Right lobe of liver (tissue), 6 donors: ENCODE measurements around the gene SLC35A4. TPM values are rescaled to one million over a fixed set of nuclear protein-coding genes. Genes with fewer than 3 reads are reported as not detected.
A peak's percentile ranks its signal among the peaks of the same experiment; 100 is the strongest.

Source experiments
- ATAC-seq, 4 donors: fragments of 200-7000 bp; cut with Tn5 transposase; one replicate each; pipeline ENCODE4 v1.9.1; 2020; ENCODE audit warnings: mild to moderate bottlenecking in 4 of 4, moderate library complexity in 4 of 4
- DNase-seq, 3 donors: peaks; one replicate each; pipeline ENCODE4 v3.0.0-alpha.2; 2020
- H3K27ac ChIP-seq, 3 donors: fragments of 200-600 bp; one replicate each; pipeline ENCODE4 v1.8.0; 2022
- H3K27me3 ChIP-seq, 2 donors: fragments of 200-600 bp; one replicate each; pipeline ENCODE4 v1.8.0; 2022
- H3K36me3 ChIP-seq, 4 donors: fragments of 200-600 bp; sonication (generic) in 1 of 4; one replicate each; pipeline versions ENCODE4 v1.5.1 to v1.8.0; 2017 to 2022; ENCODE audit warnings: control low read depth in 1 of 4
- H3K4me1 ChIP-seq, 4 donors: fragments of 200-600 bp; sonication (generic) in 1 of 4; one replicate each; pipeline versions ENCODE4 v1.5.1 to v1.8.0; 2017 to 2022; ENCODE audit warnings: control low read depth in 1 of 4
- H3K4me3 ChIP-seq, 3 donors: fragments of 200-600 bp; one replicate each; pipeline ENCODE4 v1.8.0; 2022
- H3K9me3 ChIP-seq, 4 donors: fragments of 200-600 bp; sonication (generic) in 1 of 4; one replicate each; pipeline versions ENCODE4 v1.5.1 to v1.8.0; 2017 to 2022; ENCODE audit warnings: control low read depth in 1 of 4
- CTCF ChIP-seq, 4 donors: fragments of 200-600 bp in 3 of 4; fragments of 450-650 bp in 1 of 4; IDR thresholded peaks; one replicate each; pipeline versions ENCODE4 v1.5.1 to v1.8.0; 2016 to 2022; ENCODE audit warnings: antibody characterized with exemption in 4 of 4, mild to moderate bottlenecking in 2 of 4
- POLR2A ChIP-seq: fragments of 450-650 bp; IDR thresholded peaks from one replicate; pipeline ENCODE4 v1.6.1; 2017; ENCODE audit warnings: antibody characterized with exemption, mild to moderate bottlenecking
- WGBS: methylation state at CpG from one replicate; pipeline ENCODE4 v1.1.6; 2018; ENCODE audit warnings: low coverage, low lambda C conversion rate; ENCODE audit not compliant: insufficient coverage; ENCODE audit errors: missing lambda C conversion rate; 5-methylcytosine and 5-hydroxymethylcytosine counted together
- intact Hi-C, 2 donors: fragments of 100-400 bp; cut with DNase I; formaldehyde crosslinking; loops; one replicate each; pipeline versions ENCODE4 v1.11.2 to v1.14.1; 2022
- total RNA-seq, 6 experiments: library from RNA; depleted of rRNA in 2 of 6; stranded (reverse); fragments of >200 nt in 2 of 6; fragmentation: NEBNext Ultra II Directional in 3 of 6; extraction: Animal tissue kit (Norgen Biotek cat#: 25700) in 3 of 6; gene quantifications; one replicate each; pipeline versions ENCODE4 v1.1.0 to v1.2.4, GENCODE V29; 2016 to 2023
- donor health status: DM: no; HTN: yes; CAD: no.
- donor health status: DM: no; HTN: no; CAD: no.
- donor health status: DM: no; HTN: no; CAD: no.
- donor health status: DM: no; HTN: yes; CAD: no.
- donor health status: DM: no; HTN: yes; CAD: no.

SLC35A4 gene
- total RNA-seq, 6 experiments from 2014 or later, result 28.1 to 38.5 (median 30.2) TPM

- Histone ChIP-seq H3K27me3 (no peaks in the 10 kb centered on the region), H3K9me3 (no peaks in the 10 kb centered on the region), H3K36me3 (peaks cover 0 to 15% (median 7%) of the 10 kb centered on the region in 4 donors), H3K27ac (peak overlapping the region; percentile 23 to 90 (median 56)), H3K4me3 (no peak overlapping the region), H3K4me1 (peaks cover 0 to 56% (median 23%) of the 10 kb centered on the region in 4 donors)
- intact Hi-C loops, result loop anchor here (10.0 kb wide), 1 partner anchor 66 kb away; the partner anchor contains the start of genes CD14 (in 2 of the 2) and TMCO6 (in 2 of the 2)
- TF ChIP-seq POLR2A (no peak), CTCF (IDR thresholded peaks at IDR 0.05) (no peak)
- no peak for ATAC-seq
- DNase-seq, result peak in 1 of 3 donors; percentile 42
- WGBS, result no CpG with 5 or more reads among the region's 2 CpGs
These were observed 3.9 kb downstream of the SLC35A4 start for GRCh38 chr5:140568443-140569063.

- Histone ChIP-seq H3K36me3 (peaks cover 0 to 15% (median 7%) of the 10 kb centered on the region in 4 donors), H3K9me3 (no peaks in the 10 kb centered on the region), H3K4me1 (peaks cover 0 to 57% (median 23%) of the 10 kb centered on the region in 4 donors), H3K27ac (peak overlapping the region; percentile 23 to 90 (median 56)), H3K27me3 (no peaks in the 10 kb centered on the region), H3K4me3 (no peak overlapping the region)
- WGBS, result 19% methylated on average over 4 of the region's 4 CpGs
- ATAC-seq, result no peak
- peak in 1 of 3 donors; percentile 30 for DNase-seq
- intact Hi-C loops, result loop anchor here (10.0 kb wide), 1 partner anchor 66 kb away; the partner anchor contains the start of genes CD14 (in 2 of the 2) and TMCO6 (in 2 of the 2)
- no peak for TF ChIP-seq CTCF (IDR thresholded peaks at IDR 0.05)
- no peak for TF ChIP-seq POLR2A
These were observed 4.6 kb downstream of the SLC35A4 start for GRCh38 chr5:140569197-140569596.

GRCh38 chr5:140570058-140570457 lies 5.4 kb downstream of the SLC35A4 start:
- TF ChIP-seq CTCF (IDR thresholded peaks at IDR 0.05), result no peak
- no peak for TF ChIP-seq POLR2A
- H3K27me3 ChIP-seq, result no peaks in the 10 kb centered on the region
- H3K36me3 ChIP-seq, result peaks cover 0 to 15% (median 7%) of the 10 kb centered on the region in 4 donors
- H3K4me1 ChIP-seq, result peaks cover 0 to 66% (median 27%) of the 10 kb centered on the region in 4 donors
- H3K9me3 ChIP-seq, result no peaks in the 10 kb centered on the region
- intact Hi-C loops, result no loop called here
- ATAC-seq (no peak), DNase-seq (peak in 1 of 3 donors; percentile 46)
- peak overlapping the region in 1 of 3 donors; percentile 90 for H3K27ac ChIP-seq
- no peak overlapping the region for H3K4me3 ChIP-seq
- 100% methylated on average over 1 of the region's 4 CpGs for WGBS

GRCh38 chr5:140570488-140570887 lies 5.9 kb downstream of the SLC35A4 start:
- H3K27ac ChIP-seq, result peak overlapping the region in 2 of 3 donors; percentile 21 to 90
- H3K4me1 ChIP-seq, result peaks cover 0 to 67% (median 27%) of the 10 kb centered on the region in 4 donors
- H3K4me3 ChIP-seq, result no peak overlapping the region
- no peak for TF ChIP-seq CTCF (IDR thresholded peaks at IDR 0.05)
- 63% methylated on average over 1 of the region's 1 CpG for WGBS
- H3K9me3 ChIP-seq, result no peaks in the 10 kb centered on the region
- intact Hi-C loops, result no loop called here
- H3K27me3 ChIP-seq, result no peaks in the 10 kb centered on the region
- peaks cover 0 to 15% (median 7%) of the 10 kb centered on the region in 4 donors for H3K36me3 ChIP-seq
- DNase-seq, result peak in 1 of 3 donors; percentile 41
- ATAC-seq, result peak in 1 of 4 donors; percentile 7
